HepG2 (cell line): ENCODE results near the gene MBD5.

ENCODE experiments used
- BHLHE40 ChIP-seq: IDR thresholded peaks from 2 replicates; pipeline ENCODE4 v1.6.1; 2011; ENCODE audit warnings: low read length, improper control_type of control experiment
- CTCF ChIP-seq: sonication (generic); formaldehyde crosslinking; IDR thresholded peaks from 2 replicates; pipeline ENCODE4 v1.5.0; 2020; ENCODE audit warnings: mild to moderate bottlenecking, missing genetic modification reagents, moderate library complexity
- HMG20A ChIP-seq: IDR thresholded peaks from 2 replicates; pipeline ENCODE4 v1.6.1; 2016; ENCODE audit warnings: borderline replicate concordance
- JUNB ChIP-seq: sonication (generic); formaldehyde crosslinking; IDR thresholded peaks from 2 replicates; pipeline ENCODE4 v1.8.0; 2022; ENCODE audit warnings: missing genetic modification reagents, mild to moderate bottlenecking, borderline replicate concordance
- MYC ChIP-seq: sonication (generic); formaldehyde crosslinking; IDR thresholded peaks from 2 replicates; pipeline ENCODE4 v1.9.0; 2021; ENCODE audit warnings: missing genetic modification reagents, borderline replicate concordance
- SIX4 ChIP-seq: sonication (generic); formaldehyde crosslinking; IDR thresholded peaks from 2 replicates; pipeline ENCODE4 v1.4.0; 2020; ENCODE audit warnings: missing genetic modification reagents
- USF2 ChIP-seq, 2 experiments: sonication (generic) in 1 of 2; formaldehyde crosslinking in 1 of 2; IDR thresholded peaks; 2 replicates each; pipeline versions ENCODE4 v1.5.1 to v1.6.1; 2011 to 2020; ENCODE audit warnings: borderline replicate concordance in 1 of 2, low read depth in 1 of 2, low read length in 1 of 2, mild to moderate bottlenecking in 1 of 2, missing genetic modification reagents in 1 of 2, moderate library complexity in 1 of 2
- ZNF841 ChIP-seq: sonication (generic); formaldehyde crosslinking; IDR thresholded peaks from 2 replicates; pipeline ENCODE4 v1.8.1; 2023; ENCODE audit warnings: missing genetic modification reagents, borderline replicate concordance

GRCh38 chr2:148548716-148549400, 528.0 kb downstream of the MBD5 start:
- no peak for TF ChIP-seq ZNF841 (CRISPR knock-in tag)
- TF ChIP-seq HMG20A: no peak
- no peak for TF ChIP-seq JUNB (CRISPR knock-in tag)
- no peak for TF ChIP-seq MYC (CRISPR knock-in tag)
- no peak for TF ChIP-seq SIX4 (CRISPR knock-in tag)
- TF ChIP-seq USF2 (IDR thresholded peaks at IDR 0.05; ENCODE audit: low read depth, low read length): no peak
- no peak for TF ChIP-seq USF2 (CRISPR knock-in tag; IDR thresholded peaks at IDR 0.05; ENCODE audit: borderline replicate concordance)
- no peak for TF ChIP-seq CTCF (CRISPR knock-in tag)
- TF ChIP-seq BHLHE40: no peak
